GM06990 (cell line): ENCODE data around the gene RPS27A.
"Not testable (repeated sequence)": the region's sequence is repeated elsewhere in the genome, so short reads cannot be mapped to it uniquely, and the experiment has no call there.

Experiments
- DNase-seq: peaks from one replicate; pipeline ENCODE4 v3.0.0-alpha.2; 2011; ENCODE audit not compliant: insufficient read length; ENCODE audit errors: extremely low read depth
- H3K27me3 ChIP-seq: replicated peaks from 2 replicates; pipeline ENCODE4 v1.6.0; 2011; ENCODE audit warnings: low read length; ENCODE audit not compliant: control insufficient read depth, insufficient read depth
- H3K36me3 ChIP-seq: 2 replicates; pipeline ENCODE4 v1.5.1; 2011; ENCODE audit warnings: low read length; ENCODE audit not compliant: control insufficient read depth, insufficient read depth
- H3K4me3 ChIP-seq: replicated peaks from 2 replicates; pipeline ENCODE4 v1.5.1; 2011; ENCODE audit warnings: low read depth, mild to moderate bottlenecking, control low read depth, low read length
- CTCF ChIP-seq: IDR thresholded peaks from 2 replicates; pipeline ENCODE4 v1.5.1; 2011; ENCODE audit warnings: low read length, control low read depth, mild to moderate bottlenecking, inconsistent platforms; ENCODE audit not compliant: insufficient read depth, poor library complexity, severe bottlenecking

Gene RPS27A

GRCh38 chr2:55245411-55245810 lies 12.9 kb downstream of the RPS27A start:
- DNase-seq = no peak
- Histone ChIP-seq H3K36me3 (peaks cover 10% of the 10 kb centered on the region), H3K27me3 (no peaks in the 10 kb centered on the region), H3K4me3 (no peak overlapping the region)
- TF ChIP-seq CTCF = no peak

- H3K27me3 ChIP-seq = no peaks in the 10 kb centered on the region
- no peak for TF ChIP-seq CTCF
- no peak for DNase-seq
- peaks cover 10% of the 10 kb centered on the region for H3K36me3 ChIP-seq
- H3K4me3 ChIP-seq = no peak overlapping the region
These were observed 14.5 kb downstream of the RPS27A start for GRCh38 chr2:55247025-55247424.

- no peak for TF ChIP-seq CTCF
- no peak for DNase-seq
- no peak overlapping the region for H3K4me3 ChIP-seq
- no peaks in the 10 kb centered on the region for H3K27me3 ChIP-seq
- H3K36me3 ChIP-seq = peaks cover 12% of the 10 kb centered on the region
These were observed 20.3 kb downstream of the RPS27A start for GRCh38 chr2:55252832-55253231.

GRCh38 chr2:55259586-55259985 lies 27.1 kb downstream of the RPS27A start:
- DNase-seq, H3K27me3 ChIP-seq, H3K4me3 ChIP-seq: not testable (repeated sequence)
- peaks cover 12% of the 10 kb centered on the region for H3K36me3 ChIP-seq

- Histone ChIP-seq H3K36me3 (peaks cover 5% of the 10 kb centered on the region), H3K27me3 (no peaks in the 10 kb centered on the region), H3K4me3 (peak overlapping the region; percentile 81)
- no peak for TF ChIP-seq CTCF
- no peak for DNase-seq
These were observed 35.9 kb downstream of the RPS27A start for GRCh38 chr2:55268288-55268906.

- H3K27me3 ChIP-seq = no peaks in the 10 kb centered on the region
- peaks cover 4% of the 10 kb centered on the region for H3K36me3 ChIP-seq
- peak within 1 kb of the TSS; percentile 81 for H3K4me3 ChIP-seq
- peak; percentile 95 for DNase-seq
- TF ChIP-seq CTCF = no peak
These were observed 36.6 kb downstream of the RPS27A start, which contains the start of gene MTIF2 for GRCh38 chr2:55268907-55269644. Gene MTIF2, minus strand, starts transcription at chr2:55269231. Its CDS starts 5,373 bp downstream, at chr2:55263858.
